Skeletal muscle satellite cell (primary cell): ENCODE results near the gene EXT2.

Experiments used
- H3K27me3 ChIP-seq: 2 replicates; pipeline ENCODE4 v1.7.0; 2013; ENCODE audit warnings: low read length; ENCODE audit not compliant: control insufficient read depth, insufficient read depth
- H3K36me3 ChIP-seq: 2 replicates; pipeline ENCODE4 v1.7.0; 2013; ENCODE audit warnings: mild to moderate bottlenecking, control low read depth, low read length; ENCODE audit not compliant: insufficient read depth
- H3K4me1 ChIP-seq: 2 replicates; pipeline ENCODE4 v1.7.0; 2013; ENCODE audit warnings: low read length; ENCODE audit not compliant: control insufficient read depth, insufficient read depth
- H3K4me2 ChIP-seq: 2 replicates; pipeline ENCODE4 v1.7.0; 2013; ENCODE audit warnings: mild to moderate bottlenecking, low read length
- H3K4me3 ChIP-seq: 2 replicates; pipeline ENCODE4 v1.7.0; 2013; ENCODE audit warnings: low read length
- H3K9ac ChIP-seq: 2 replicates; pipeline ENCODE4 v1.7.0; 2013; ENCODE audit warnings: mild to moderate bottlenecking, low read depth, low read length, moderate library complexity
- H3K9me3 ChIP-seq: replicated peaks from 2 replicates; pipeline ENCODE4 v1.7.0; 2013; ENCODE audit warnings: mild to moderate bottlenecking, control low read depth, low read length

Gene EXT2

GRCh38 chr11:44088871-44089270 is 6.6 kb upstream of the EXT2 start:
- Histone ChIP-seq H3K36me3 (no peaks in the 10 kb centered on the region), H3K27me3 (peaks cover 21% of the 10 kb centered on the region), H3K4me3 (no peak overlapping the region), H3K9me3 (no peaks in the 10 kb centered on the region), H3K4me2 (no peak overlapping the region), H3K9ac (no peak overlapping the region), H3K4me1 (no peaks in the 10 kb centered on the region)

- H3K27me3 ChIP-seq: peaks cover 21% of the 10 kb centered on the region
- no peak overlapping the region for H3K9ac ChIP-seq
- H3K4me1 ChIP-seq: peaks cover 3% of the 10 kb centered on the region
- no peak overlapping the region for H3K4me3 ChIP-seq
- no peaks in the 10 kb centered on the region for H3K9me3 ChIP-seq
- H3K4me2 ChIP-seq: no peak overlapping the region
- H3K36me3 ChIP-seq: no peaks in the 10 kb centered on the region
Observed at GRCh38 chr11:44090539-44090938, 4.9 kb upstream of the EXT2 start.

GRCh38 chr11:44094260-44094868 is 1.1 kb upstream of the EXT2 start:
- H3K4me2 ChIP-seq: no peak overlapping the region
- peaks cover 14% of the 10 kb centered on the region for H3K4me1 ChIP-seq
- H3K9ac ChIP-seq: no peak overlapping the region
- H3K27me3 ChIP-seq: peaks cover 21% of the 10 kb centered on the region
- no peak overlapping the region for H3K4me3 ChIP-seq
- H3K9me3 ChIP-seq: no peaks in the 10 kb centered on the region
- no peaks in the 10 kb centered on the region for H3K36me3 ChIP-seq

- no peaks in the 10 kb centered on the region for H3K36me3 ChIP-seq
- H3K4me3 ChIP-seq: peak overlapping the region; percentile 96
- H3K9ac ChIP-seq: peak overlapping the region; percentile 91
- peaks cover 10% of the 10 kb centered on the region for H3K27me3 ChIP-seq
- no peaks in the 10 kb centered on the region for H3K9me3 ChIP-seq
- peaks cover 14% of the 10 kb centered on the region for H3K4me1 ChIP-seq
- H3K4me2 ChIP-seq: peak overlapping the region; percentile 96
Observed at GRCh38 chr11:44096360-44097185, 1.1 kb downstream of the EXT2 start.

GRCh38 chr11:44097821-44098220 is 2.3 kb downstream of the EXT2 start:
- Histone ChIP-seq H3K9ac (no peak overlapping the region), H3K27me3 (peaks cover 3% of the 10 kb centered on the region), H3K36me3 (no peaks in the 10 kb centered on the region), H3K9me3 (no peaks in the 10 kb centered on the region), H3K4me2 (no peak overlapping the region), H3K4me1 (peaks cover 14% of the 10 kb centered on the region), H3K4me3 (no peak overlapping the region)

- Histone ChIP-seq H3K4me1 (peaks cover 10% of the 10 kb centered on the region), H3K36me3 (no peaks in the 10 kb centered on the region), H3K9me3 (no peaks in the 10 kb centered on the region), H3K27me3 (no peaks in the 10 kb centered on the region), H3K4me3 (no peak overlapping the region), H3K9ac (no peak overlapping the region), H3K4me2 (no peak overlapping the region)
Observed at GRCh38 chr11:44101098-44101497, 5.6 kb downstream of the EXT2 start.

- Histone ChIP-seq H3K9me3 (no peaks in the 10 kb centered on the region), H3K9ac (no peak overlapping the region), H3K4me1 (no peaks in the 10 kb centered on the region)
Observed at GRCh38 chr11:44104481-44105294, 9.2 kb downstream of the EXT2 start.

GRCh38 chr11:44108260-44108659 is 12.8 kb downstream of the EXT2 start:
- H3K9ac ChIP-seq: no peak overlapping the region
- no peaks in the 10 kb centered on the region for H3K27me3 ChIP-seq
- no peak overlapping the region for H3K4me2 ChIP-seq
- no peaks in the 10 kb centered on the region for H3K9me3 ChIP-seq
- no peak overlapping the region for H3K4me3 ChIP-seq
- H3K36me3 ChIP-seq: peaks cover 19% of the 10 kb centered on the region
- peaks cover 7% of the 10 kb centered on the region for H3K4me1 ChIP-seq

More at GRCh38 chr11:44104481-44105294, 9.2 kb downstream of the EXT2 start:
- H3K27me3 ChIP-seq: no peaks in the 10 kb centered on the region
- H3K4me2 ChIP-seq: no peak overlapping the region
- no peak overlapping the region for H3K4me3 ChIP-seq
- H3K36me3 ChIP-seq: peaks cover 14% of the 10 kb centered on the region

- Histone ChIP-seq H3K4me3 (no peak overlapping the region), H3K9me3 (no peaks in the 10 kb centered on the region), H3K4me1 (peaks cover 7% of the 10 kb centered on the region), H3K9ac (no peak overlapping the region), H3K4me2 (no peak overlapping the region), H3K36me3 (peaks cover 36% of the 10 kb centered on the region), H3K27me3 (no peaks in the 10 kb centered on the region)
Observed at GRCh38 chr11:44110231-44110679, 14.8 kb downstream of the EXT2 start.

- H3K9ac ChIP-seq: no peak overlapping the region
- no peak overlapping the region for H3K4me3 ChIP-seq
- H3K9me3 ChIP-seq: no peaks in the 10 kb centered on the region
- H3K27me3 ChIP-seq: no peaks in the 10 kb centered on the region
- no peak overlapping the region for H3K4me2 ChIP-seq
- peaks cover 7% of the 10 kb centered on the region for H3K4me1 ChIP-seq
- H3K36me3 ChIP-seq: peaks cover 38% of the 10 kb centered on the region
Observed at GRCh38 chr11:44112091-44112821, 16.8 kb downstream of the EXT2 start.

- no peak overlapping the region for H3K9ac ChIP-seq
- no peaks in the 10 kb centered on the region for H3K9me3 ChIP-seq
- H3K36me3 ChIP-seq: peaks cover 36% of the 10 kb centered on the region
- no peak overlapping the region for H3K4me2 ChIP-seq
- H3K27me3 ChIP-seq: no peaks in the 10 kb centered on the region
- H3K4me1 ChIP-seq: peaks cover 7% of the 10 kb centered on the region
- H3K4me3 ChIP-seq: no peak overlapping the region
Observed at GRCh38 chr11:44113018-44113417, 17.5 kb downstream of the EXT2 start.
